22Rv1 (cell line): ENCODE measurements around the gene CBLL1.

Experiments used
- H3K27ac ChIP-seq: fragments of 450-650 bp; 2 replicates; pipeline ENCODE4 v1.5.1; 2017
- CTCF ChIP-seq: fragments of 450-650 bp; IDR thresholded peaks from 2 replicates; pipeline ENCODE4 v1.5.1; 2017; ENCODE audit warnings: mild to moderate bottlenecking
- ZFX ChIP-seq: fragments of 450-650 bp; IDR thresholded peaks from 2 replicates; pipeline ENCODE4 v1.6.1; 2017; ENCODE audit warnings: antibody characterized with exemption, borderline replicate concordance

Gene CBLL1

GRCh38 chr7:107773027-107773426, 29.1 kb downstream of the CBLL1 start:
- no peak overlapping the region for H3K27ac ChIP-seq
- TF ChIP-seq ZFX = no peak

GRCh38 chr7:107777702-107778101, 33.8 kb downstream of the CBLL1 start:
- no peak overlapping the region for H3K27ac ChIP-seq
- TF ChIP-seq ZFX = no peak
- no peak for TF ChIP-seq CTCF

GRCh38 chr7:107778283-107778682, 34.3 kb downstream of the CBLL1 start:
- TF ChIP-seq CTCF (no peak), ZFX (no peak)
- H3K27ac ChIP-seq = no peak overlapping the region

- no peak for TF ChIP-seq CTCF
- no peak for TF ChIP-seq ZFX
Observed at GRCh38 chr7:107779647-107780099, 35.7 kb downstream of the CBLL1 start.

GRCh38 chr7:107782374-107782773, 38.4 kb downstream of the CBLL1 start:
- TF ChIP-seq CTCF = no peak
- TF ChIP-seq ZFX = no peak
- H3K27ac ChIP-seq = peak overlapping the region; percentile 30

More at GRCh38 chr7:107779647-107780099, 35.7 kb downstream of the CBLL1 start:
- H3K27ac ChIP-seq = no peak overlapping the region

GRCh38 chr7:107783648-107784047, 39.7 kb downstream of the CBLL1 start:
- TF ChIP-seq ZFX = no peak
- no peak for TF ChIP-seq CTCF
- no peak overlapping the region for H3K27ac ChIP-seq

GRCh38 chr7:107785170-107785569, 41.2 kb downstream of the CBLL1 start:
- TF ChIP-seq ZFX = no peak
- TF ChIP-seq CTCF = no peak
- no peak overlapping the region for H3K27ac ChIP-seq

GRCh38 chr7:107785926-107786325, 42.0 kb downstream of the CBLL1 start:
- TF ChIP-seq CTCF = no peak
- no peak for TF ChIP-seq ZFX
- no peak overlapping the region for H3K27ac ChIP-seq
